Measurements from ENCODE around the gene FBXO5. TPM values are rescaled to one million over a fixed set of nuclear protein-coding genes. Genes with fewer than 3 reads are reported as not detected.

The FBXO5 gene
- total and polyA plus RNA-seq, 9 of the 15 experiments (the other 6 are each of a cell fraction or from before 2014, with no cell fraction given) = 17.8 to 89.3 (median 62.9) TPM

DNA sequence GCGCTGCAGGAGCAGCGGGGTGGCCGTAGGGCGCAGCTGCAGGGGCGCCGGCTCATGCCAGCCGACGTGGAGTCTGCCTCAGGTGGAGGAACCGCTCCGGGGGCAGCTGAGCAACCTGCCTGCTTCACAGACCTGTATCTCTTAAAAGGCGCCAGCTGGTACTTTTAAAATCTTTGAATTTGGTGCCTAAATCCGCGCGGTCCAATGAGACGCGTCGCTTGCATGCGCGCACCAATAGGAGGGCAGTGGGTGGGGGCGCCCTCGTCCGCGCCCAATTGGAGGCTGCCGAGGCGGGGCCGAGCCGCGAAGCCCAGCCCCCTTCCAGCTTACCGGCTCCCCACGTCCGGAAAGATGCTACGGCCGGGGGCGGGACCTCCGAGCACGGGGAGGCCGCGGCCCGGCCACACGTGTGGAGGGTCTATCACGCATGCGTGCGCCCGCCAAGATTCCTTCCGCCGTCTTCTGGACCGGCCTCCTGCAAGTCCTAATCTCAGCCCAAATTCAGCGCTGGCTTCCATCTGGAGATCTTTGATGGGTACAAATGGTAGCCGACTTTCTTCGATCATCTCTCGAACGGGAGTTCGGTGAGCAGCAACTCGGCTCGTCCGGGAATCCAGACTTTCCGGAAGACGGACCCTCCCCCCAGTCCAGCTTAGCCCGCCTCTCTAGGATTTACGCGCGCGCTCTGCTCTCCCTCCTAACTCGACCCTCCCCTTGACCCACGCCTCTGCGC is at the start of gene FBXO5 (continued):
- TF ChIP-seq, protein P1, sequence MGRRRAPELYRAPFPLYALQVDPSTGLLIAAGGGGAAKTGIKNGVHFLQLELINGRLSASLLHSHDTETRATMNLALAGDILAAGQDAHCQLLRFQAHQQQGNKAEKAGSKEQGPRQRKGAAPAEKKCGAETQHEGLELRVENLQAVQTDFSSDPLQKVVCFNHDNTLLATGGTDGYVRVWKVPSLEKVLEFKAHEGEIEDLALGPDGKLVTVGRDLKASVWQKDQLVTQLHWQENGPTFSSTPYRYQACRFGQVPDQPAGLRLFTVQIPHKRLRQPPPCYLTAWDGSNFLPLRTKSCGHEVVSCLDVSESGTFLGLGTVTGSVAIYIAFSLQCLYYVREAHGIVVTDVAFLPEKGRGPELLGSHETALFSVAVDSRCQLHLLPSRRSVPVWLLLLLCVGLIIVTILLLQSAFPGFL (CRISPR knock-in tag; IDR thresholded peaks at IDR 0.05) = no peak; the same call in 1 of the 2 replicates
- TF ChIP-seq RUNX1 (IDR thresholded peaks at IDR 0.05; ENCODE audit: low read depth) (no peak), CBFA2T2 (conservative IDR thresholded peaks at IDR 0.05) (no peak), CTCF (IDR thresholded peaks at IDR 0.05 in 2 of 3, conservative IDR thresholded peaks at IDR 0.05 in 1 of 3; ENCODE audit: insufficient read depth in 2 of 3, low read depth in 1 of 3, low read length in 3 of 3) (no peak), ZNF384 (IDR thresholded peaks at IDR 0.05; ENCODE audit: low read depth, low read length) (no peak; the same call in 1 of the 2 replicates), CHCHD3 (CRISPR knock-in tag; IDR thresholded peaks at IDR 0.05) (no peak), HEY1 (CRISPR knock-in tag; IDR thresholded peaks at IDR 0.05; ENCODE audit: borderline replicate concordance) (no peak), NFIX (CRISPR knock-in tag; IDR thresholded peaks at IDR 0.05; ENCODE audit: low read depth) (no peak), NBN (IDR thresholded peaks at IDR 0.05; ENCODE audit: low read depth) (no peak), ESRRB (CRISPR knock-in tag; IDR thresholded peaks at IDR 0.05; ENCODE audit: borderline replicate concordance) (no peak), OTX1 (CRISPR knock-in tag; IDR thresholded peaks at IDR 0.05) (peak; percentile 35; the same call in 1 of the 2 replicates)
- TF ChIP-seq, protein P2, sequence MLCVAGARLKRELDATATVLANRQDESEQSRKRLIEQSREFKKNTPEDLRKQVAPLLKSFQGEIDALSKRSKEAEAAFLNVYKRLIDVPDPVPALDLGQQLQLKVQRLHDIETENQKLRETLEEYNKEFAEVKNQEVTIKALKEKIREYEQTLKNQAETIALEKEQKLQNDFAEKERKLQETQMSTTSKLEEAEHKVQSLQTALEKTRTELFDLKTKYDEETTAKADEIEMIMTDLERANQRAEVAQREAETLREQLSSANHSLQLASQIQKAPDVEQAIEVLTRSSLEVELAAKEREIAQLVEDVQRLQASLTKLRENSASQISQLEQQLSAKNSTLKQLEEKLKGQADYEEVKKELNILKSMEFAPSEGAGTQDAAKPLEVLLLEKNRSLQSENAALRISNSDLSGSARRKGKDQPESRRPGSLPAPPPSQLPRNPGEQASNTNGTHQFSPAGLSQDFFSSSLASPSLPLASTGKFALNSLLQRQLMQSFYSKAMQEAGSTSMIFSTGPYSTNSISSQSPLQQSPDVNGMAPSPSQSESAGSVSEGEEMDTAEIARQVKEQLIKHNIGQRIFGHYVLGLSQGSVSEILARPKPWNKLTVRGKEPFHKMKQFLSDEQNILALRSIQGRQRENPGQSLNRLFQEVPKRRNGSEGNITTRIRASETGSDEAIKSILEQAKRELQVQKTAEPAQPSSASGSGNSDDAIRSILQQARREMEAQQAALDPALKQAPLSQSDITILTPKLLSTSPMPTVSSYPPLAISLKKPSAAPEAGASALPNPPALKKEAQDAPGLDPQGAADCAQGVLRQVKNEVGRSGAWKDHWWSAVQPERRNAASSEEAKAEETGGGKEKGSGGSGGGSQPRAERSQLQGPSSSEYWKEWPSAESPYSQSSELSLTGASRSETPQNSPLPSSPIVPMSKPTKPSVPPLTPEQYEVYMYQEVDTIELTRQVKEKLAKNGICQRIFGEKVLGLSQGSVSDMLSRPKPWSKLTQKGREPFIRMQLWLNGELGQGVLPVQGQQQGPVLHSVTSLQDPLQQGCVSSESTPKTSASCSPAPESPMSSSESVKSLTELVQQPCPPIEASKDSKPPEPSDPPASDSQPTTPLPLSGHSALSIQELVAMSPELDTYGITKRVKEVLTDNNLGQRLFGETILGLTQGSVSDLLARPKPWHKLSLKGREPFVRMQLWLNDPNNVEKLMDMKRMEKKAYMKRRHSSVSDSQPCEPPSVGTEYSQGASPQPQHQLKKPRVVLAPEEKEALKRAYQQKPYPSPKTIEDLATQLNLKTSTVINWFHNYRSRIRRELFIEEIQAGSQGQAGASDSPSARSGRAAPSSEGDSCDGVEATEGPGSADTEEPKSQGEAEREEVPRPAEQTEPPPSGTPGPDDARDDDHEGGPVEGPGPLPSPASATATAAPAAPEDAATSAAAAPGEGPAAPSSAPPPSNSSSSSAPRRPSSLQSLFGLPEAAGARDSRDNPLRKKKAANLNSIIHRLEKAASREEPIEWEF (CRISPR knock-in tag; IDR thresholded peaks at IDR 0.05) = no peak; the same call in 1 of the 2 replicates
- TF ChIP-seq, protein P3, sequence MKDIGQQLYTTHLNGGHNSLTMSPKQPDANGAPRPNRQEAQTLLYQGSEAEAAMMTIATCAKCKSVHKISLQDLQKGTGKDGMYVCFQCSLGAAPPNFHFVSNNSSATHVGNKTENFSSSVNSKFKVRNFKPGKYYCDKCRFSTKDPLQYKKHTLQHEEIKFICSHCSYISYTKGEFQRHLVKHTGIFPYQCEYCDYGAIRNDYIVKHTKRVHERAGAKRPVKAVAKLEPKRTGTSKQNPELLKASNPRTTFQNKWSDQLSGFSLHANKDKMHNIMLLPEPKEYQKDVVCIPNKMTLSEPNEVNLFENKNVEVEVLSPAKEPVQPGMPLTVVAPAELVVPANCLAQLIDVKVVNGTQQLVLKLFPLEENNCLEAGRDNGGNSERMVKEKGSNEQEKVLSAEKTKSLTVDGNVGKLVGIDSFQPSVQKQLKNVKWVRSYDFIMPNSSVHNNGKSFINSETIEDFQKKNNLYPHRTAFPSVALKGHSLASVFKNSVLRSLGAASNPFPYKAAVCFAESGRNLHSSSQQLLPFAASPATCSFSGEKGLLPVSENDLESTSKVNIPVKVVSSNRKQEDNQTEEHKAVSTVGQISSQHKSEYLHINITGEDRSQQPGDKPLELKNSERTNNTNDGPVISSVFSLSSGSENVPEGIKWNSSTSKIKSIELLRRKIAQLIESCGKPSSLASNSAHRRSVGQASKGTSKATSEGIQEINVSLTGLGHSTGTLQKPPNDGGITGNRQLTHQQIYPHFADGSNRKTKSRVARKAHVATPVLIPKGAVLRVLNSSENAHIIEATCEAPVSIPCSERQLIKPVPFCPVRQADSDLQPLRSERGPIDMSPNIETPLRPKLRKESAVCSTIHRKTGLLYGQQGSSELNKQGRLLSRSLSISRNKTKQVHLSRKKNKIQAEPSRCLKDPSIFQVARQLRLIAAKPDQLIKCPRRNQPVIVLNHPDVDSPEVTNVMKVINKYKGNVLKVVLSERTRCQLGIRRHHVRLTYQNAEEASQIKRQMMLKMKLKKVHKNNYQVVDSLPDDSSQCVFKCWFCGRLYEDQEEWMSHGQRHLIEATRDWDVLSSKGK (CRISPR knock-in tag; IDR thresholded peaks at IDR 0.05) = no peak
- TF ChIP-seq, protein P4, sequence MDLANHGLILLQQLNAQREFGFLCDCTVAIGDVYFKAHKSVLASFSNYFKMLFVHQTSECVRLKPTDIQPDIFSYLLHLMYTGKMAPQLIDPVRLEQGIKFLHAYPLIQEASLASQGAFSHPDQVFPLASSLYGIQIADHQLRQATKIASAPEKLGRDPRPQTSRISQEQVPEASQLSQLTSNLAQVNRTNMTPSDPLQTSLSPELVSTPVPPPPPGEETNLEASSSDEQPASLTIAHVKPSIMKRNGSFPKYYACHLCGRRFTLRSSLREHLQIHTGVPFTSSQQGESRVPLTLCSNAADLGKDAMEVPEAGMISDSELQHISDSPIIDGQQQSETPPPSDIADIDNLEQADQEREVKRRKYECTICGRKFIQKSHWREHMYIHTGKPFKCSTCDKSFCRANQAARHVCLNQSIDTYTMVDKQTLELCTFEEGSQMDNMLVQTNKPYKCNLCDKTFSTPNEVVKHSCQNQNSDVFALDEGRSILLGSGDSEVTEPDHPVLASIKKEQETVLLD (IDR thresholded peaks at IDR 0.05) = no peak; the same call in 1 of the 2 replicates
